GM18868 (cell line): Measurements from ENCODE around the gene PLB1.
A peak's percentile ranks its signal among the peaks of the same experiment; 100 is the strongest.

Source experiments
- ATAC-seq: cut with Tn5 transposase; IDR thresholded peaks from one replicate; pipeline ENCODE4 v1.9.1; 2021; ENCODE audit warnings: mild to moderate bottlenecking, moderate library complexity; ENCODE audit not compliant: unreplicated experiment

Gene PLB1

DNA sequence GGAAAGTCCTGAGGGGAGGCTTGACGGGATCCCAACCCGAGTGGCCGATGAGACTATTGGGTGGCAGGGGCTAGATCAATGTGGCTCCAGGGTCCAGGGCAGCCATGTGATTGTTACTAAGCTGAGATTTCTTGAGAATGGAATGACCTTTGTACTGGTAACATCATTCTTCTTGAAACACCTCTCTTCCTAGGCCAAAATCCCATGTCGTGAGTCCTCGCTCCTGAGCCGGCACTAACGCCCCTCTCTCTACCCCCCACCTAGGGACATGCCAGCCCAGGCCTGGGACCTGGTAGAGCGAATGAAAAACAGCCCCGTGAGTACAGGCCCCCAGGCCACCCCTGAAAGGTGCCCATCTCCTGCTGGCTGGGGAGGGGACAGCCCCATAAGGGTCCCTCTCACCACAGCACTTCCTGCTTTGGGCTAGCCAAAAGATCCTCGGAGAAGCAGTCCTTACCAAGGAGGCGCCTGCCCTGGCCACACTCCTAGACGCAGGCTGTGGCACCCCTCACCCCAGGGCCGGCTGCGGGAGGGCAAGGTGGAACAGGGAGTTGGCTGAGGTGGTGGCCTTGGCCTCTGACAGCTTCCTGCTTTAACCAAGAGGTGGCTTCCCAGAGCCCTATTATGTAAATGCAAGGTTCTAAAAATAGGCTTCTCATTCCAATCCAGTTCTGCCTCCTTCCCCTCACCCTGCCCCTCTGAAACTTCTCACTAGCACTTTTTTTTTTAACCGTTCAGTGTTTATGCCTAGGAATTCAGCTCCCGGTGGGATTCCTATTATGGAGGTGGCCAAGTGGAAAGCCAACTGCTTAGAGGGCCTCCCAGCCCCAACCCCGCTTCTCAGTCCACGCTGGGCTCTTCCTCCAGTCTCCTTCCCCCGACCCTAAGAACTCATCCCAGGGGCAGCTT lies 129.2 kb downstream of the PLB1 start:
- ATAC-seq, result peak; percentile 64

- ATAC-seq, result no peak
Measured at GRCh38 chr2:28626376-28626775, 130.5 kb downstream of the PLB1 start.

- ATAC-seq, result no peak
Measured at GRCh38 chr2:28626891-28627421, 131.1 kb downstream of the PLB1 start.

DNA sequence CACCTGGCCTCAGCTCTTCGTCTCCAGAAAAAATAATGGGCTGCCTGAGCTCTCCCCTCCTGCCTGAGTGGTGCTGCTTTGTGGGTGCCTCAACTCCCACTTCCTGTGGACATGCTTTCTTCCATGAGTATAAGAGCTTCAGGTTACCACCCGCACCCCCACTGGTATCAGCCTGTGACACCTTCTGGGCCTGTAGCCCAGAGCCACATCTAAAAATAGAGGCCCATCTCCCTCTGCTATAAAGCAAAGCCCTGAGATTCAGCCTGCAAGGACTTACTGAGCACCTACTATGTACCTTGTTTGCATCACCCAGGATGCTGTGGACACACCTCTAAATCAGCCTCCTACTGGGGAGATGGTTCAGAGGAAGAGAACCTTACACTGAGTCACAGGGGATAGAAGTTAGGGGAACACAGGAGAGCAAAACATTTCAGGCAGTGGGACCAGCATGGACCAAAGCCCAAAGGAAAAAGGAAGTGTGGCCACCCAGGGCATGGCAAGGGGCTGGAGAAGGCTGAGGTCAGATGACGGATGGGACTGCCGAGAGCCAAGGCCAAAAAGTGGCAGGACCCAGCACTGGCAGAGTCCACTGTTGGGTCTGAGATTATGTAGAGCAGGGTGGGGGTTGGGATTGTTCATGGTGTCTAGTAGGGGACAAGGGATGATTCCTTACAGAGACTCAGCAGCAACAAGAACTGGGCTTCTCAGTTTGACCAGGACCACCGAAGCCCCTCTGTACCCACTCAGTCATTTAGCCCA lies 132.0 kb downstream of the PLB1 start:
- no peak for ATAC-seq

GRCh38 chr2:28628506-28628905 lies 132.6 kb downstream of the PLB1 start:
- no peak for ATAC-seq

DNA sequence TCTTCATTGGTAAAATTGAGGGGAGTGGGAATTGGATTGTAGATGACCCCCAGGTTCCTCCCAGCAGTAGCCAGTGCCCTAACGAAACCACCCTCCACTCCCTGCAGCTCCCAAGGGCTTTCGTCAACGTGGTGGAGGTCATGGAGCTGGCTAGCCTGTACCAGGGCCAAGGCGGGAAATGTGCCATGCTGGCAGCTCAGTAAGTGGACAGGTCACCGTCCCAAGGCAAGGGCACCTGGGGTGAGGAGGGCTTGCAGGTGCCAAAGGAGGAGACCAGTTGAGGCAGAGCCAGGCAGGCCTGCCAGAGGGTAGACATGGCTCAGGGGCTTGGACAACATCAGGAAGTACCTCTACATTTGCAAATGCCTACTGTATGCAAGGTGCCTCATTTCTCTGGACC lies 133.1 kb downstream of the PLB1 start:
- ATAC-seq, result no peak

GRCh38 chr2:28629910-28630309 lies 134.1 kb downstream of the PLB1 start:
- ATAC-seq, result no peak

GRCh38 chr2:28630341-28630740 lies 134.5 kb downstream of the PLB1 start:
- ATAC-seq, result no peak

DNA sequence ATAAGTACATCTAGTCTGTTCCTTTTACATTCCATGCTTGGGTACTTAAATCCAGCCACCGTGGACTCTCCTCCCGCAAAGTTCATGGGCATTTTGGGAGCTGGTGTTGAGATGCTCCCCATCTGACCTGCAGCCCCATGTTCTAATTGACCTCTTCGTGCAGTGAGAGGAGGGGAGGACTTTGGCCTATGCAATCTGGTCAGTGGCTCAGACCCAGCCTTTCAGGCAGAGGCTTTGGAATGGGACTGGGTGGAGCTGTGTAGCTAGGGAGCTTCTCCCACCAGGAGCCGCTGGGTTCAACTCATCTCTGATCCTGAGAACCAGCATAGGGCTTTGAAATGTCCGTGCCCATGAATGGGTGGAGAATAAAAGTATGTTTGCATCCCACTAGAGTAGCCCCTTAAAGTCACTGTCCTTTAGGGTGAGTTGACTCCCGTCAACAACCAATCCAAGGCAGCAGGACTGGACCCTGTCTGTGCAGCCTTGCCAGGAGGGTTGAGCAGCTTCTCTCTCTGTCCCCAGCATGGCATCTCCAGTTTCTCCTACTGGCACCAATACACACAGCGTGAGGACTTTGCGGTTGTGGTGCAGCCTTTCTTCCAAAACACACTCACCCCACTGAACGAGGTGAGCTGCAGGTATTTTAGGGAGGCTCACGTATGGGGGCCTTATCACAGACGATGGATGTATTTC lies 135.8 kb downstream of the PLB1 start:
- no peak for ATAC-seq

DNA sequence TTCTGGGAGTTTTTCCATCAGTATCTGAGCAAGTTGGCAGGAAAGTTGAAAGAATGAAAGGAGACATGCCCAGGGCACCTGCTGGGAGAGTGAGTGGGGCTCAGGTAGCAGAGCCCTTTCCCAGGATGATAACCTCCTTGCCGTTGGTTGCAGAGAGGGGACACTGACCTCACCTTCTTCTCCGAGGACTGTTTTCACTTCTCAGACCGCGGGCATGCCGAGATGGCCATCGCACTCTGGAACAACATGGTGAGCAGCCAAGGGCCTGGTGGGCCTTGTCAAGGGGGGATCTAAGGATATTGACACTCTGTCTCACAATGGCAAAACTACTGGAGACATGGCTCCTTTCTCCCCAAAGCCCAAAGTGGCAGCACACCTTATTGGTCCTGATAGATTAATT lies 136.9 kb downstream of the PLB1 start:
- ATAC-seq, result no peak

GRCh38 chr2:28633204-28633603 lies 137.3 kb downstream of the PLB1 start:
- ATAC-seq, result no peak

GRCh38 chr2:28633746-28634145 lies 137.9 kb downstream of the PLB1 start:
- ATAC-seq, result no peak

GRCh38 chr2:28635191-28635611 lies 139.3 kb downstream of the PLB1 start:
- ATAC-seq, result no peak

- ATAC-seq, result no peak
Measured at GRCh38 chr2:28636491-28636890, 140.6 kb downstream of the PLB1 start.

GRCh38 chr2:28637066-28638047 lies 141.5 kb downstream of the PLB1 start:
- no peak for ATAC-seq

DNA sequence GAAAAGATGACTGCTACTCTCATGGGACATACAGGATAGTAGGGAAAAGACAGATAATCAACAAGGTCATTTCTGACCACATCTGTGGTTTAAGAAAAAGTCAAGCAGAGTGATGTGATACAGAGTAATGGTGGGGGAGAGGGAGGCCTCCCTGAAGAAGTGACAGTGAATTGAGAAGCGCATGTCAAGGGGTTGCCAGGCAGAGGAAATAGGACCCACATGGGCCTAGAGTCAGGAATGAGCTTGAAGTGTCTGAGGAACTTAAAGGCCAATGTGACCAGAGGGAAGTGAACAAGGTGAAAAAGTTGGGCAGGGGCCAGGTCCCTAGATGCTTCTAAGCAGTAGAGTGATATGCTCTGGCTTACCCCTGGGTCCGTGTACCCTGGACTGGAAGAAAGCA lies 142.2 kb downstream of the PLB1 start:
- no peak for ATAC-seq

DNA sequence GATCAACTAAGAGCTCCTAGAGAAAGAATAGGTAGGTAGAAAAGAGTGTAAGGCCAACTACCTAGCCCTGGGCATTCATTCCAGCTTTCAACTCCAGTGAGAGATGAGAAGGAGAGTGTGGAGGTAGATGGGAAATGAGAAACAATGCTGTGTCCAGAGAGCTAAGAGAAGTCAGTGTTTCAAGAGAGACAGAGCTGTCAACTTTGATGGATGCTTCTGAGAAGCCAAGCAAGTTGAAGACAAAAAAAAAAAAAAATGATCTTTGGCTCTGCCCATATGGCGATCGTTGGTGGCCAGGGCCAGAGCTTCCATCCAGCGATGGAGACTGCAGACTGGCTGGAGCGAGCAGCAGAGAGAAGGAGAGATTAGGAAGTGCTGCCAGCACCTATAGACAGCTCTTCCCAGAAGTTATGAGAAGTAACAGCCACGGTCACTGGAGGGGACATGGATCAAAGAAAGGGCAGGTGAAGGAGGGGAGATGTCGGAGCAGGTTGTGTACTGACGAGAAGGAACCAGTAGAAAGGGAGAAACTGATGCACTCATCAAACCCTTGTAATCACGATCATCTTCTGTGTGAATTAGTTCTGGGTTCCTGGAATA lies 143.3 kb downstream of the PLB1 start:
- ATAC-seq, result no peak

DNA sequence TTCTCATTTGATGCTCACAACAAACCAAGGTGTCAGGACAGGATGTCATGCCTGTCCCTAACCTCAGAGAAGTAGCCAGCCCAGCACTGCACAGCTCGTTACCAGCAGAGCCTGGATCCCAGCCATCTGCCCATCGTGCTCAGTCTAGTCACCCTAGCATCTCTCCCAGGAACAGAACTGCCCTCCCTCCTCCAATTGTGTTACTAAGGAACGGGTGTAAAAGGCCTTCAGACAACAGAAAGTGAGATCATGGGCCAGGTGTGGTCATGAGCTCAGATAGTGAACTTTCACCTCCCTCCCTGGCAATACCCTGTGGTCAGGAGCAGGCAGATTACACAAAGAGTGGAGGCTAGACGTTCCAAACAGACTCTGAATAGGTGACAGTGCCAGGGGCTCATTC lies 144.0 kb downstream of the PLB1 start:
- ATAC-seq, result no peak

DNA sequence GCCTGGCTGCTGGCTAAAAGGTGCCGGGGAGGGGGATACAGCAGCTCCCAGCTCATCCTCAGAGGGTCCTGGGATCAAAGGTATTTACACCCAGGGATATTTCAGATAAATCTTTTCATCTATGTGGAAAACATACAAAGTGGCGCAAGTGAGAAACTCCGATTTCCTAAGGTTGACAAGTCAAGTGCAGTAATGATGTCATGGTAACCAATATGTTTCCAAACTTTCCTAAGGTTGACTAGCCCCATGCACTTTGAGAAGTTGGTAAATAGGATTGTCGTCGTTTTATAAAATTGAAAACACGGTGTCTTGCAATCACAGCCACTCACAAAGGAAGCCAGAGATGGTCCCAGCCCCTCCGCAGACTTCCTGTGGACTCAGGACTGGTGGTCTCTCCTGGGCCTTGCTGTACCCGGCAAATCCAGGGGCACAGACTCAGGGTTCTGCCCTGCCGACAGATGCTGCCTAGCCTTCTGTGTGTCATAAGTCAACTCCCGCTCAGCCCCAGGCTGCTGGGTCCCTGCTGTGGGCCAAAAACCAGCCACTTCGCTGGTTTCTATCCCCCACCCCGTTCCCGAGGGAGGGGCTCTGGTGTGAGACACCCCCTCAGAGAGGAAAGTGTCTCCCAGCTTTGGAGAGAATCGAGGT lies 144.5 kb downstream of the PLB1 start:
- no peak for ATAC-seq
